MG63 (cell line): ENCODE data around the gene TAAR2. TPM values are rescaled to one million over a fixed set of nuclear protein-coding genes. Genes with fewer than 3 reads are reported as not detected.
"Not testable (repeated sequence)": the region's sequence is repeated elsewhere in the genome, so short reads cannot be mapped to it uniquely, and the experiment has no call there.

Experiments used
- DNase-seq: peaks from one replicate; pipeline ENCODE4 v3.0.0-alpha.2; 2020
- H3K27me3 ChIP-seq: fragments of 250-450 bp; sonication (Bioruptor Pico); 2 replicates; pipeline ENCODE4 v1.5.1; 2020; ENCODE audit warnings: mild to moderate bottlenecking, moderate library complexity
- H3K36me3 ChIP-seq: fragments of 250-450 bp; sonication (Bioruptor Pico); 2 replicates; pipeline ENCODE4 v1.5.1; 2020; ENCODE audit warnings: mild to moderate bottlenecking, moderate library complexity
- H3K4me3 ChIP-seq: fragments of 250-450 bp; sonication (Bioruptor Pico); 2 replicates; pipeline ENCODE4 v1.5.1; 2020; ENCODE audit warnings: mild to moderate bottlenecking, moderate library complexity
- H3K9me3 ChIP-seq: fragments of 250-450 bp; sonication (Bioruptor Pico); 2 replicates; pipeline ENCODE4 v1.5.1; 2020; ENCODE audit warnings: mild to moderate bottlenecking, moderate library complexity
- total RNA-seq: library from RNA; depleted of rRNA; stranded (reverse); fragments of >200 nt; shearing (Covaris generic); gene quantifications from 2 replicates; pipeline ENCODE4 v1.2.3, GENCODE V29; 2014; ENCODE audit warnings: low replicate concordance; rRNA removed

The TAAR2 gene
- total RNA-seq, result not detected in 2 replicates

DNA sequence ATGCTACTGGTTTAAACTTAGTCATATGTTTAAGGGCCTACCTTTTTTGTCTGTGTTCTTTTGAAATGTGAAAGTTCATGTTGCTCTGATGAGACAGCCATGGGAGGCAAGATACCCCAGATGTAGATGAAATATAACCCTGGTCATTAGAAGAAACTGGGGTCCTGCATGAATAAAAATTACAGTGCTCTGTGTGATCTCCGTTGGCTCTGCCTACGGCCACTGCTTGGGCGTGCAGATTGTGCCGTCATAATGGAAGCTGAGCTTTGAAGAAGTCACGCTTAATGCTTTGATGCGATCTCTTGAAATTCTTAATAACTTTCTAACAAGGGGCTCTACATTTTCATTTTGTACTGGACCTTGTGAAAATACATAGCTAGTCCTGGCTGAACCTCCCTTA, at the start of gene TAAR2:
TAAR2 (minus strand) TSS at position 101 of the 400 bp plus-strand sequence; CDS start at position 101, 0 bp downstream.
- peaks cover 7% of the 10 kb centered on the region for H3K9me3 ChIP-seq
- peaks cover 66% of the 10 kb centered on the region for H3K27me3 ChIP-seq
- H3K36me3 ChIP-seq, result no peaks in the 10 kb centered on the region
- no peak within 1 kb of the TSS for H3K4me3 ChIP-seq
- DNase-seq, result no peak

GRCh38 chr6:132673376-132674094, 49.5 kb upstream of the TAAR2 start:
- DNase-seq, result peak; percentile 27
- H3K27me3 ChIP-seq, result no peaks in the 10 kb centered on the region
- no peaks in the 10 kb centered on the region for H3K36me3 ChIP-seq
- no peak overlapping the region for H3K4me3 ChIP-seq
- no peaks in the 10 kb centered on the region for H3K9me3 ChIP-seq

- Histone ChIP-seq H3K27me3 (no peaks in the 10 kb centered on the region), H3K9me3 (no peaks in the 10 kb centered on the region), H3K36me3 (no peaks in the 10 kb centered on the region), H3K4me3 (no peak overlapping the region)
- no peak for DNase-seq
Observed at GRCh38 chr6:132671295-132671694, 47.2 kb upstream of the TAAR2 start.

DNA sequence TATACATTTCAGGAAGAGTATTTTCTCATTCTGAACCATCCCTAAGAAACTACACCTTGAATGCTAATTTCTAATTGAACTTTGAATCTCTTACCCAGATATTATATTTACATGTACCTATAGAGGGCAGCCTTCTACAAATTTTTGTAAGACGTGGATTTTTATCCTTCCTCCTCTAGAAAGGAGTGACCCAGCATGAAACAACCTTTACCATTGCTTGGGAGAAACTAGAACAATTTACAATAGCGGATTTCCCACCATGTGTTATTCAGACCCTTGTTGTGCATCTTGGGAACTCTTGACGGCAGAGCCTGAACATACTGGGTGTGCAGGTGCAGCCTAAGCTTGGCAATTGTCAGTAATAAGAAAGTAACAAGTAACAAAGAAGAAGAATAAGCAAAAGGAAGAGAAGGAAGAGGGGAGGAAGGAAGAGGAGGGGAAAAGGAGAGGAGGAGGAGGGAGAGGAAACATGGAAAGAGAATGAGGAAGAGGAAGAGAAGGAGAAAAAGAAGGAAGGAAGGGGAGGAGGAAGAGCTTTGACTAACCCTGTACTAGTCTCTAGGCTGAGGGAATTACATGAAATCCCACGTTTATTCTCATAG, 45.7 kb upstream of the TAAR2 start:
- Histone ChIP-seq H3K4me3 (no peak overlapping the region), H3K9me3 (0 out of 2 replicates have a peak, but pooled peaks cover 3% of the 10 kb centered on the region), H3K36me3 (no peaks in the 10 kb centered on the region), H3K27me3 (no peaks in the 10 kb centered on the region)
- no peak for DNase-seq

- no peak for DNase-seq
Observed at GRCh38 chr6:132666118-132666517, 42.0 kb upstream of the TAAR2 start.

DNA sequence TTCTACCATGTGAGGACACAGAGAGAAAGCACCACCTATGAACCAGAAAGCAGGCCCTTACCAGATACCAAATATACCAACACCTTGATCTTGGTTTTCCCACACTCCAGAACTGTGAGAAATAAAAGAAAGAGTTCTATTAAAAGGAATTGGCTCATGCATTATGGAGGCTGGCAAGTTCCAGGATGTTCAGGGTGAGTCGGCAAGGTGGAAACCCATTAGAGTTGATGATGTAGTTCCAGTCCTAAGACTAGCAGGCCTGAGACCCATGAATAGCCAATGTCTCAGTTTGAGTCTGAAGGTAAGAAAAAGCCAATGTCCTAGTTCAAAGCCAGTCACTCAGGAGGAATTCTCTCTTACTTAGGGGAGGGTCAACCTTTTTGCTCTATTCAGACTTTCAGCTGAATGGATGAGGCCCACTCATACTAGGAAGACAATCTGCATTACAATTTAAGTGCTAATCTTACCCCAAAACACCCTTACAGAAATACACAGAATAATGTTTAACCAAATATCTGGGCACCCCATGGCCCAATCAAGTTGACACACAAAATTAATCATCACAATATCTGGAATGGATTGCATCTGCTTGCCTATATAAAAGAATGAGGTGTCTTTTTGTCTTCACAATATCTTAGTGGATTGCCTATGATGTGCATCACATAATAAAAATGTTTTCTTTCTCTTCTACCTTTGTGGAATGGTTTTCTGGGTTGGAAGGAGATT, 40.4 kb upstream of the TAAR2 start:
- no peaks in the 10 kb centered on the region for H3K36me3 ChIP-seq
- H3K27me3 ChIP-seq, result peaks cover 4% of the 10 kb centered on the region
- H3K9me3 ChIP-seq, result 0 out of 2 replicates have a peak, but pooled peaks cover 3% of the 10 kb centered on the region
- no peak for DNase-seq
- no peak overlapping the region for H3K4me3 ChIP-seq

More at GRCh38 chr6:132666118-132666517, 42.0 kb upstream of the TAAR2 start:
- no peaks in the 10 kb centered on the region for H3K36me3 ChIP-seq
- H3K27me3 ChIP-seq, result peaks cover under 1% of the 10 kb centered on the region
- H3K9me3 ChIP-seq, result 0 out of 2 replicates have a peak, but pooled peaks cover 3% of the 10 kb centered on the region
- no peak overlapping the region for H3K4me3 ChIP-seq

- DNase-seq, result no peak
- H3K4me3 ChIP-seq, result no peak overlapping the region
Observed at GRCh38 chr6:132663661-132664060, 39.6 kb upstream of the TAAR2 start.

DNA sequence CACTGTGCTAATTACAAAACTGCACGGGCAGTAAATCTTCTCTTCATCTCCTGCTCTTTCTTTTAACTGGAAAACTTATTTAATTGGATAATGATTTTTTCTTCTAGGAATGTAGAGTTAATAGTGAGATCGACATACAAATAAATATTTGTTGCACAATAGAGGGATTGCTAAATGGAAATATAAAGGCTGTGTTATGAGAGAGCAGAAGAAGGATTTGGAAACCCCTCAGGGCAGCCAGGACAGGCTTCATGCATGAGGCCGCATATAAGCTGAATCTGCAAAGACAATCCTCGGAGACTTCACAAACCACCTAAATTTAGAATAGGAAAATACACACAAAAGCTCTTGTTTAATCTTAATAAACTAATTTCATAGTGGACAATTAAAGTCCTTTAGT, 37.8 kb upstream of the TAAR2 start:
- H3K9me3 ChIP-seq, result 0 out of 2 replicates have a peak, but pooled peaks cover 3% of the 10 kb centered on the region
- no peaks in the 10 kb centered on the region for H3K36me3 ChIP-seq
- H3K4me3 ChIP-seq, result no peak overlapping the region
- H3K27me3 ChIP-seq, result peaks cover 15% of the 10 kb centered on the region
- DNase-seq, result no peak

More at GRCh38 chr6:132663661-132664060, 39.6 kb upstream of the TAAR2 start:
- no peaks in the 10 kb centered on the region for H3K36me3 ChIP-seq
- H3K27me3 ChIP-seq, result peaks cover 12% of the 10 kb centered on the region
- H3K9me3 ChIP-seq, result 0 out of 2 replicates have a peak, but pooled peaks cover 3% of the 10 kb centered on the region

- H3K27me3 ChIP-seq, result peaks cover 37% of the 10 kb centered on the region
- H3K4me3 ChIP-seq, result no peak within 1 kb of the TSS
- no peak for DNase-seq
- no peaks in the 10 kb centered on the region for H3K9me3 ChIP-seq
- no peaks in the 10 kb centered on the region for H3K36me3 ChIP-seq
Observed at GRCh38 chr6:132659082-132659481, 35.0 kb upstream of the TAAR2 start, which contains the start of gene TAAR1. Gene TAAR1, minus strand, starts transcription at chr6:132659182. Its CDS starts 13,179 bp downstream, at chr6:132646003.

DNA sequence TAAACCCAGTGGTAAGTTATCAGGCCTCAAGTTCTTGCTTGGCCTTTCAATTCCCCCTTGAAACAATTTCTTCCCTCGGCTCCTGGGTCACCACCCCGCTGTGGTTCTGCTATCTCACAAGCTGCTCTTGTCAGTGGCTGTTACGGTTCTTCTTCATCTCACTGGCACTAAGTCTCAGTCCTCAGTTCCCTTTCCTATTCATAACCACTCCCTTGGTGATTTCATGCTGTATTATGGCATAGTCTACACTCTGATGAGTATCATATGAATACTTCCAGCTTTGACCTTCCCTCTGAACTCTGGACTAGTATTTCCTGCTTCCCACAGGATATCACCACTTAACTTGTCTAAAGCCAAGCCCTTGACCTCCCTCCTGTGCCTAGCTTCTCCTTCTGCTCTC, 27.0 kb upstream of the TAAR2 start:
- Histone ChIP-seq H3K4me3 (no peak overlapping the region), H3K27me3 (peaks cover 40% of the 10 kb centered on the region), H3K36me3 (no peaks in the 10 kb centered on the region), H3K9me3 (peaks cover 7% of the 10 kb centered on the region)
- DNase-seq, result no peak

GRCh38 chr6:132650429-132650828, 26.4 kb upstream of the TAAR2 start:
- H3K27me3 ChIP-seq, result peaks cover 40% of the 10 kb centered on the region
- no peak overlapping the region for H3K4me3 ChIP-seq

GRCh38 chr6:132648828-132649227, 24.8 kb upstream of the TAAR2 start:
- H3K36me3 ChIP-seq, result no peaks in the 10 kb centered on the region
- peak; percentile 46 for DNase-seq

More at GRCh38 chr6:132650429-132650828, 26.4 kb upstream of the TAAR2 start:
- no peak for DNase-seq
- H3K36me3 ChIP-seq, result no peaks in the 10 kb centered on the region
- H3K9me3 ChIP-seq, result peaks cover 7% of the 10 kb centered on the region

GRCh38 chr6:132648356-132648755, 24.3 kb upstream of the TAAR2 start:
- peaks cover 7% of the 10 kb centered on the region for H3K9me3 ChIP-seq
- no peak overlapping the region for H3K4me3 ChIP-seq
- H3K27me3 ChIP-seq, result peaks cover 38% of the 10 kb centered on the region
- H3K36me3 ChIP-seq, result no peaks in the 10 kb centered on the region
- DNase-seq, result peak; percentile 43

More at GRCh38 chr6:132648828-132649227, 24.8 kb upstream of the TAAR2 start:
- H3K9me3 ChIP-seq, result peaks cover 7% of the 10 kb centered on the region
- peaks cover 38% of the 10 kb centered on the region for H3K27me3 ChIP-seq
- no peak overlapping the region for H3K4me3 ChIP-seq

DNA sequence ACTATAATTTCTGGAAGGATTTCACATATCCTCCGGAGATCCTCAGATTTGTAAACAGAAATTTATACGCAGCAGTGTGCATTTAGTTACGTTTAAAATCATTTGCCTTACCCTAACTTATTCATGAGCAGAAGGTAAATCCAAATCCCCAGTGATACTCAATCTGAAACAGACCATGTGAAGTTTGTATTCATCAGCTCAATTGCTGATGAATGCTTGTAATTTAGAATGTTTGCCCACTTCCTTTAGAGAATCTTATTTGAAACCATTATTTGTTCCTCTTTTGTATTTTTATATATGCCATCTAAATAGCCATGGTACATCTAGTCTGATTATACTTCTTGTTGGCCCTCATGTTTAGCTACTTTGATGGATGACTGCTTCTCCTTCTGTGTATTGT, 19.5 kb upstream of the TAAR2 start:
- Histone ChIP-seq H3K9me3 (no peaks in the 10 kb centered on the region; the same call in 1 of the 2 replicates), H3K27me3 (peaks cover 49% of the 10 kb centered on the region), H3K4me3 (no peak overlapping the region), H3K36me3 (no peaks in the 10 kb centered on the region)
- DNase-seq, result no peak

DNA sequence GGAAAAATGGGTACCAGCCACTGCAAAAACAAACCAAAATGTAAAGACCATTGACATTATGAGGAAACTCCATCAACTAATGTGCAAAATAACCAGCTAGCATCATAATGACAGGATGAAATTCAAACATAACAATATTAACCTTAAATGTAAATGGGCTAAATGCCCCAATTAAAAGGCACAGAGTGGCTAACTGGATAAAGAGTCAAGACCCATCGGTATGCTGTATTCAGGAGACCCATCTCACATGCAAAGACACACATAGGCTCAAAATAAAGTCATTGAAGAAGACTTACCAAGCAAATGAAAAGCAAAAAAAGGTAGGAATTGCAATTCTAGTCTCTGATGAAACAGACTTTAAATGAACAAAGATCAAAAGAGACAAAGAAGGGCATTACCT, 13.1 kb upstream of the TAAR2 start:
- not testable (repeated sequence) for H3K4me3 ChIP-seq, H3K36me3 ChIP-seq, DNase-seq
- Histone ChIP-seq H3K9me3 (peaks cover 12% of the 10 kb centered on the region; the same call in 1 of the 2 replicates), H3K27me3 (peaks cover 59% of the 10 kb centered on the region)

- Histone ChIP-seq H3K9me3 (peaks cover 12% of the 10 kb centered on the region; the same call in 1 of the 2 replicates), H3K27me3 (peaks cover 65% of the 10 kb centered on the region)
- H3K4me3 ChIP-seq, DNase-seq, H3K36me3 ChIP-seq: not testable (repeated sequence)
Observed at GRCh38 chr6:132635906-132636305, 11.8 kb upstream of the TAAR2 start.

DNA sequence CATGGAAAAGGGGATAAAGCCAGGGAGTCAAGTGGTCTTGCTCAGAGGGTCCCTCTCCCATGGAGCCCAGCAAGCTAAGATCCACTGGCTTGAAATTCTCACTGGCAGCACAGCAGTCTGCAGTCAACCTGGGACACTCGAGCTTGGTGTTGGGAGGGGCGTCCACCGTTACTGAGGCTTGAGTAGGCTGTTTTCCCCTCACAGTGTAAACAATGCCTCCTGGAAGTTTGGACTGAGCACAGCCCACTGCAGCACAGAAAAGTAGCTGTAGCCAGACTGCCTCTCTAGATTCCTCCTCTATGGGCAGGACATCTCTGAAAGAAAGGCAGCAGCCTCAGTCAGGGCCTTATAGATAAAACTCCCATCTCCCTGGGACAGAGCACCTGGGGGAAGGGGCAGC, 11.2 kb upstream of the TAAR2 start:
- not testable (repeated sequence) for H3K36me3 ChIP-seq, DNase-seq, H3K4me3 ChIP-seq
- peaks cover 65% of the 10 kb centered on the region for H3K27me3 ChIP-seq
- H3K9me3 ChIP-seq, result peaks cover 12% of the 10 kb centered on the region; the same call in 1 of the 2 replicates
